Endothelial cell of umbilical vein (primary cell): Measurements from ENCODE around the gene ATG14. TPM values are rescaled to one million over a fixed set of nuclear protein-coding genes. Genes with fewer than 3 reads are reported as not detected.

Experiments used
- BruUV-seq: library from RNA; stranded (reverse); fragments of 400-500 nt; replicated peaks from 2 replicates; lab custom pipeline; 2021; lab: Mats Ljungman, UMichigan
- CTCF ChIA-PET: fragments of 300-600, 350-600 bp; sonication (Branson Sonifier 250); formaldehyde crosslinking; loops from one replicate; lab custom pipeline; 2021; ENCODE audit warnings: antibody characterized with exemption, inconsistent platforms; lab: Charles Lee
- POLR2A ChIA-PET: fragments of 300-600, 350-600 bp; sonication (Branson Sonifier 250); formaldehyde crosslinking; loops from one replicate; lab custom pipeline; 2021; ENCODE audit warnings: antibody characterized with exemption, inconsistent platforms; lab: Charles Lee
- DNase-seq: peaks from one replicate; pipeline ENCODE4 v3.0.0-alpha.2; 2011; ENCODE audit warnings: low read depth, low spot score
- FAIRE-seq: peaks from 2 replicates; lab custom pipeline; 2011; peaks lifted over from hg19 to GRCh38; lab: Jason Lieb, UNC
- H2AFZ ChIP-seq: 2 replicates; pipeline ENCODE4 v1.6.0; 2012; ENCODE audit warnings: low read depth, low read length, control low read depth, inconsistent platforms
- H3K27ac ChIP-seq: 2 replicates; pipeline ENCODE4 v1.5.1; 2011; ENCODE audit warnings: low read depth, mild to moderate bottlenecking, control low read depth, low read length, moderate library complexity; ENCODE audit not compliant: insufficient read depth
- H3K27me3 ChIP-seq, 2 experiments: 2 replicates each; pipeline versions ENCODE4 v1.6.0 to v1.6.1; 2011; ENCODE audit warnings: low read length in 2 of 2, mixed read lengths in 1 of 2; ENCODE audit not compliant: control insufficient read depth in 2 of 2, insufficient read depth in 2 of 2
- H3K36me3 ChIP-seq, 2 experiments: 2 replicates in 1 of 2; 3 replicates in 1 of 2; pipeline ENCODE4 v1.5.1; 2011; ENCODE audit warnings: low read length in 2 of 2, mild to moderate bottlenecking in 1 of 2, moderate library complexity in 1 of 2; ENCODE audit not compliant: control insufficient read depth in 2 of 2, insufficient read depth in 2 of 2; ENCODE audit errors: extremely low read depth in 1 of 2
- H3K4me1 ChIP-seq: 3 replicates; pipeline ENCODE4 v1.5.1; 2011; ENCODE audit warnings: mild to moderate bottlenecking, low read length; ENCODE audit not compliant: control insufficient read depth, insufficient read depth; ENCODE audit errors: extremely low read depth
- H3K4me2 ChIP-seq: 2 replicates; pipeline ENCODE4 v1.6.1; 2011; ENCODE audit warnings: low read length, control low read depth, mixed read lengths; ENCODE audit not compliant: insufficient read depth
- H3K4me3 ChIP-seq, 3 experiments: fragments of 200-600 bp in 1 of 3; sonication (generic), shearing (Covaris generic) in 1 of 3; replicated peaks in 1 of 3; 2 replicates each; pipeline ENCODE4 v1.5.1; 2011 to 2016; ENCODE audit warnings: control low read depth in 3 of 3, low read length in 3 of 3, mild to moderate bottlenecking in 2 of 3, inconsistent platforms in 1 of 3, low read depth in 1 of 3, moderate library complexity in 1 of 3; ENCODE audit not compliant: insufficient read depth in 1 of 3
- H3K79me2 ChIP-seq: 2 replicates; pipeline ENCODE4 v1.6.0; 2012; ENCODE audit warnings: low read length, inconsistent platforms; ENCODE audit not compliant: control insufficient read depth, insufficient read depth
- H3K9ac ChIP-seq: replicated peaks from 2 replicates; pipeline ENCODE3; 2011; ENCODE audit warnings: low read length, control low read depth; ENCODE audit not compliant: insufficient read depth; ENCODE audit errors: extremely low read depth
- H3K9me1 ChIP-seq: replicated peaks from 3 replicates; pipeline ENCODE4 v1.6.0; 2011; ENCODE audit warnings: mild to moderate bottlenecking, low read length; ENCODE audit not compliant: control insufficient read depth, insufficient read depth; ENCODE audit errors: extremely low read depth
- H3K9me3 ChIP-seq: replicated peaks from 2 replicates; pipeline ENCODE4 v1.5.1; 2012; ENCODE audit warnings: low read length, inconsistent platforms; ENCODE audit not compliant: control insufficient read depth, insufficient read depth
- H4K20me1 ChIP-seq: replicated peaks from 2 replicates; pipeline ENCODE3; 2011; ENCODE audit warnings: mild to moderate bottlenecking, low read length; ENCODE audit not compliant: control insufficient read depth, insufficient read depth; ENCODE audit errors: extremely low read depth
- EZH2 ChIP-seq: IDR thresholded peaks from 2 replicates; pipeline ENCODE4 v1.6.1; 2012; ENCODE audit warnings: borderline replicate concordance, low read depth, mild to moderate bottlenecking, moderate library complexity, low read length, inconsistent platforms; ENCODE audit not compliant: severe bottlenecking
- FOS ChIP-seq: IDR thresholded peaks from 2 replicates; pipeline ENCODE4 v1.6.1; 2011; ENCODE audit warnings: mild to moderate bottlenecking, low read length, moderate library complexity, borderline replicate concordance; ENCODE audit not compliant: insufficient read depth
- GATA2 ChIP-seq: IDR thresholded peaks from 2 replicates; pipeline ENCODE4 v1.7.0; 2011; ENCODE audit warnings: low read depth, mild to moderate bottlenecking, moderate library complexity, mixed read lengths, low read length; ENCODE audit not compliant: insufficient read length, insufficient read depth
- JUN ChIP-seq: IDR thresholded peaks from 2 replicates; pipeline ENCODE4 v1.6.1; 2011; ENCODE audit warnings: borderline replicate concordance, low read depth; ENCODE audit not compliant: insufficient read length, insufficient read depth
- MYC ChIP-seq: IDR thresholded peaks from one replicate; pipeline ENCODE4 v1.6.1; 2011; ENCODE audit warnings: mild to moderate bottlenecking, low read depth, low read length
- POLR2A ChIP-seq: IDR thresholded peaks from 2 replicates; pipeline ENCODE4 v1.6.1; 2012; ENCODE audit warnings: low read depth, mild to moderate bottlenecking, control low read depth, low read length
- POLR2AphosphoS5 ChIP-seq: IDR thresholded peaks from 2 replicates; pipeline ENCODE4 v1.6.1; 2012; ENCODE audit warnings: low read depth, mild to moderate bottlenecking, control low read depth, low read length, moderate library complexity; ENCODE audit not compliant: insufficient read depth
- dilution Hi-C: fragments of 300-500 bp; cut with MboI; formaldehyde crosslinking; loops from one replicate; pipeline ENCODE4 v1.15.0; 2019; ENCODE audit warnings: low sequenced_read_pairs; ENCODE audit not compliant: extremely low pct_ligation_motif_present
- intact Hi-C: fragments of 100-400 bp; cut with micrococcal nuclease; formaldehyde crosslinking; loops from one replicate; pipeline ENCODE4 v1.10.0; 2022
- polyA plus RNA-seq, 4 experiments: library from polyadenylated mRNA; depleted of rRNA in 3 of 4; stranded (reverse) in 3 of 4; unstranded in 1 of 4; fragments of >200 nt; gene quantifications; 2 replicates each; pipeline versions ENCODE4 v1.2.1 to v1.2.3, GENCODE V29; 2011 to 2012; ENCODE audit warnings: missing spikeins in 1 of 4
- total RNA-seq: library from RNA; stranded (reverse); gene quantifications from 2 replicates; pipeline ENCODE4 v1.2.3, GENCODE V29; 2021
- TF ChIP-seq, protein P1 (sequence below): IDR thresholded peaks from 2 replicates; pipeline ENCODE4 v1.6.1; 2011; ENCODE audit not compliant: insufficient read depth, insufficient read length
- TF ChIP-seq, protein P2 (sequence below), 2 donors: IDR thresholded peaks; 1 replicate in 1 of 2; 2 replicates in 1 of 2; pipeline ENCODE4 v1.5.1; 2011; ENCODE audit warnings: low read length in 2 of 2, mild to moderate bottlenecking in 2 of 2, moderate library complexity in 2 of 2, control low read depth in 1 of 2, inconsistent platforms in 1 of 2, low read depth in 1 of 2; ENCODE audit not compliant: insufficient read depth in 1 of 2; ENCODE audit errors: extremely low read depth in 1 of 2

The ATG14 gene
- total and polyA plus RNA-seq, 2 donors (not counting 3 experiments of a cell fraction or from before 2014, with no cell fraction given): 5.9 to 10.0 TPM

DNA sequence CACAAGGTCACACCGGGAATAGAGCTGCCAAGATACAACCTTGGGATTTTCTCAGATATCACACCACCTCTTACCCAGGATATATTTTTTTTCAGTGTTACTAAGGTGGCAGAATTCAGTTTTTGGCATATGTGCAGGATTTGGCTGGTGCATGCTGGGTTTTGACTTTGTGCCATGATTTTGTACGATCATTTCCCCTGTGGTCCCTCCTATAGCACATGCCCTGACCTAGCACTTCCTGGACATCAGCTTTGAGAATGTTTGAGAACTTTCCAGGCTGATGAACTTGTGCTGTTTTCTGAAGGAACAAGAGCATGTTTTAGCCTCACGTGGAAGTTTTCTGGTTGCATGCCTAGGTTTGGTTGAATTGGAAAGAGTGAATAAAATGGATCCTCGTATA is 39.8 kb upstream of the ATG14 start:
- BruUV-seq: no TSS peak
- peak; percentile 84 for DNase-seq
- H3K36me3 ChIP-seq: no peaks in the 10 kb centered on the region
- no peaks in the 10 kb centered on the region for H3K9me1 ChIP-seq
- no peaks in the 10 kb centered on the region for H3K9me3 ChIP-seq
- ChIA-PET CTCF (interaction anchor here (0.5 to 1.5 kb wide), 5 partner anchors 12 to 150 kb away, joined by 3 to 10 read pairs (median 3); no protein-coding TSS in a partner anchor), POLR2A (no interaction called here)
- peak; percentile 83 for FAIRE-seq
- H3K4me1 ChIP-seq: peaks cover 69% of the 10 kb centered on the region
- H2AFZ ChIP-seq: no peak overlapping the region
- dilution Hi-C loops (no loop called here), intact Hi-C loops (no loop called here)
- TF ChIP-seq, protein P1, sequence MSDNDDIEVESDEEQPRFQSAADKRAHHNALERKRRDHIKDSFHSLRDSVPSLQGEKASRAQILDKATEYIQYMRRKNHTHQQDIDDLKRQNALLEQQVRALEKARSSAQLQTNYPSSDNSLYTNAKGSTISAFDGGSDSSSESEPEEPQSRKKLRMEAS: peak; percentile 67
- TF ChIP-seq MYC: no peak
- TF ChIP-seq POLR2AphosphoS5: peak; percentile 79
- TF ChIP-seq JUN: peak; percentile 53
- TF ChIP-seq, protein P2, sequence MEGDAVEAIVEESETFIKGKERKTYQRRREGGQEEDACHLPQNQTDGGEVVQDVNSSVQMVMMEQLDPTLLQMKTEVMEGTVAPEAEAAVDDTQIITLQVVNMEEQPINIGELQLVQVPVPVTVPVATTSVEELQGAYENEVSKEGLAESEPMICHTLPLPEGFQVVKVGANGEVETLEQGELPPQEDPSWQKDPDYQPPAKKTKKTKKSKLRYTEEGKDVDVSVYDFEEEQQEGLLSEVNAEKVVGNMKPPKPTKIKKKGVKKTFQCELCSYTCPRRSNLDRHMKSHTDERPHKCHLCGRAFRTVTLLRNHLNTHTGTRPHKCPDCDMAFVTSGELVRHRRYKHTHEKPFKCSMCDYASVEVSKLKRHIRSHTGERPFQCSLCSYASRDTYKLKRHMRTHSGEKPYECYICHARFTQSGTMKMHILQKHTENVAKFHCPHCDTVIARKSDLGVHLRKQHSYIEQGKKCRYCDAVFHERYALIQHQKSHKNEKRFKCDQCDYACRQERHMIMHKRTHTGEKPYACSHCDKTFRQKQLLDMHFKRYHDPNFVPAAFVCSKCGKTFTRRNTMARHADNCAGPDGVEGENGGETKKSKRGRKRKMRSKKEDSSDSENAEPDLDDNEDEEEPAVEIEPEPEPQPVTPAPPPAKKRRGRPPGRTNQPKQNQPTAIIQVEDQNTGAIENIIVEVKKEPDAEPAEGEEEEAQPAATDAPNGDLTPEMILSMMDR (IDR thresholded peaks at IDR 0.05; ENCODE audit: extremely low read depth in 1 of 2, insufficient read depth in 1 of 2, low read depth in 1 of 2, low read length in 2 of 2): no peak
- TF ChIP-seq POLR2A: no peak
- peak; percentile 53 for TF ChIP-seq GATA2
- TF ChIP-seq FOS: peak; percentile 75
- no peak for TF ChIP-seq EZH2
- peak overlapping the region; percentile 12 for H3K4me2 ChIP-seq
- H3K27me3 ChIP-seq: no peaks in the 10 kb centered on the region
- H4K20me1 ChIP-seq: no peaks in the 10 kb centered on the region
- H3K27ac ChIP-seq: no peak overlapping the region
- H3K4me3 ChIP-seq: no peak overlapping the region
- no peak overlapping the region for H3K9ac ChIP-seq
- no peaks in the 10 kb centered on the region for H3K79me2 ChIP-seq
